ENCODE results near the gene AKR1E2. TPM values are rescaled to one million over a fixed set of nuclear protein-coding genes. Genes with fewer than 3 reads are reported as not detected.

The AKR1E2 gene
- 1 to 10 TPM; 5.6 to 7.5 TPM for total RNA-seq
- 1 to 10 TPM; 1.5 to 2.1 TPM for polyA plus RNA-seq
- long read RNA-seq, donor 1: 0 reads
- long read RNA-seq, donor 2: 0 reads
- long read RNA-seq, donor 3: 0 reads
- long read RNA-seq, donor 4: 0 reads
- long read RNA-seq, donor 5: 0 reads

GRCh38 chr10:4825868-4826791 is at the start of gene AKR1E2:
Gene AKR1E2, plus strand, starts transcription at chr10:4826207. Its CDS starts 118 bp downstream, at chr10:4826325.
- peak; percentile 88 for ATAC-seq (ENCODE audit: insufficient read depth, low FRiP score)
- H3K9me3 ChIP-seq (ENCODE audit: control insufficient read depth in 4 of 4, insufficient read depth in 3 of 4, low read length in 3 of 4): no peaks in the 10 kb centered on the region
- TF ChIP-seq CTCF (IDR thresholded peaks at IDR 0.05; ENCODE audit: control extremely low read depth, extremely low read depth): no peak
- H3K4me1 ChIP-seq (ENCODE audit: control insufficient read depth in 5 of 5, insufficient read depth in 5 of 5, low read length in 5 of 5): peaks cover 0 to 5% (median 3%) of the 10 kb centered on the region in 5 donors
- WGBS, 2 donors: 13 to 14% methylated on average over 80 to 87 of the region's 87 CpGs
- H3K27me3 ChIP-seq (ENCODE audit: control insufficient read depth in 3 of 3, insufficient read depth in 3 of 3, low read length in 2 of 3): no peaks in the 10 kb centered on the region
- H3K27ac ChIP-seq (ENCODE audit: low read depth in 1 of 2, low read length in 1 of 2): peak within 1 kb of the TSS; percentile 92 to 95
- peak within 1 kb of the TSS; percentile 59 for H3K4me3 ChIP-seq
- peak; percentile 88 to 90 (median 90) for DNase-seq
- no peaks in the 10 kb centered on the region for H3K36me3 ChIP-seq (ENCODE audit: control insufficient read depth in 4 of 4, insufficient read depth in 4 of 4, low read length in 4 of 4)
- H3K9ac ChIP-seq (ENCODE audit: insufficient read depth in 1 of 2, low read length in 2 of 2): no peak within 1 kb of the TSS

GRCh38 chr10:4776234-4776638 is 49.8 kb upstream of the AKR1E2 start:
- H3K4me3 ChIP-seq: no peak overlapping the region
- DNase-seq (no peak), ATAC-seq (ENCODE audit: insufficient read depth, low FRiP score) (no peak)
- H3K27me3 ChIP-seq (ENCODE audit: control insufficient read depth in 3 of 3, insufficient read depth in 3 of 3, low read length in 2 of 3): peaks cover 0 to 4% (median 2%) of the 10 kb centered on the region in 3 donors
- H3K9me3 ChIP-seq (ENCODE audit: control insufficient read depth in 4 of 4, insufficient read depth in 3 of 4, low read length in 3 of 4): no peaks in the 10 kb centered on the region
- H3K36me3 ChIP-seq (ENCODE audit: control insufficient read depth in 4 of 4, insufficient read depth in 4 of 4, low read length in 4 of 4): no peaks in the 10 kb centered on the region
- H3K9ac ChIP-seq (ENCODE audit: insufficient read depth in 1 of 2, low read length in 2 of 2): no peak overlapping the region
- 83 to 90% methylated on average over 2 of the region's 2 CpGs for WGBS, 2 donors
- TF ChIP-seq CTCF (IDR thresholded peaks at IDR 0.05; ENCODE audit: control extremely low read depth, extremely low read depth): no peak
- no peaks in the 10 kb centered on the region for H3K4me1 ChIP-seq (ENCODE audit: control insufficient read depth in 5 of 5, insufficient read depth in 5 of 5, low read length in 5 of 5)
- H3K27ac ChIP-seq (ENCODE audit: low read depth in 1 of 2, low read length in 1 of 2): no peak overlapping the region

GRCh38 chr10:4778761-4779160 is 47.2 kb upstream of the AKR1E2 start:
- ATAC-seq (ENCODE audit: insufficient read depth, low FRiP score) (no peak), DNase-seq (no peak)
- H3K27me3 ChIP-seq (ENCODE audit: control insufficient read depth in 3 of 3, insufficient read depth in 3 of 3, low read length in 2 of 3): peaks cover 0 to 4% (median 0%) of the 10 kb centered on the region in 3 donors
- no peak for TF ChIP-seq CTCF (IDR thresholded peaks at IDR 0.05; ENCODE audit: control extremely low read depth, extremely low read depth)
- H3K4me3 ChIP-seq: no peak overlapping the region
- no peak overlapping the region for H3K27ac ChIP-seq (ENCODE audit: low read depth in 1 of 2, low read length in 1 of 2)
- no peaks in the 10 kb centered on the region for H3K36me3 ChIP-seq (ENCODE audit: control insufficient read depth in 4 of 4, insufficient read depth in 4 of 4, low read length in 4 of 4)
- H3K9ac ChIP-seq (ENCODE audit: insufficient read depth in 1 of 2, low read length in 2 of 2): no peak overlapping the region
- H3K4me1 ChIP-seq (ENCODE audit: control insufficient read depth in 5 of 5, insufficient read depth in 5 of 5, low read length in 5 of 5): no peaks in the 10 kb centered on the region
- H3K9me3 ChIP-seq (ENCODE audit: control insufficient read depth in 4 of 4, insufficient read depth in 3 of 4, low read length in 3 of 4): no peaks in the 10 kb centered on the region

Measured in lung (tissue), 16 donors.